ENCODE results near the gene SMARCD1.

Gene SMARCD1

DNA sequence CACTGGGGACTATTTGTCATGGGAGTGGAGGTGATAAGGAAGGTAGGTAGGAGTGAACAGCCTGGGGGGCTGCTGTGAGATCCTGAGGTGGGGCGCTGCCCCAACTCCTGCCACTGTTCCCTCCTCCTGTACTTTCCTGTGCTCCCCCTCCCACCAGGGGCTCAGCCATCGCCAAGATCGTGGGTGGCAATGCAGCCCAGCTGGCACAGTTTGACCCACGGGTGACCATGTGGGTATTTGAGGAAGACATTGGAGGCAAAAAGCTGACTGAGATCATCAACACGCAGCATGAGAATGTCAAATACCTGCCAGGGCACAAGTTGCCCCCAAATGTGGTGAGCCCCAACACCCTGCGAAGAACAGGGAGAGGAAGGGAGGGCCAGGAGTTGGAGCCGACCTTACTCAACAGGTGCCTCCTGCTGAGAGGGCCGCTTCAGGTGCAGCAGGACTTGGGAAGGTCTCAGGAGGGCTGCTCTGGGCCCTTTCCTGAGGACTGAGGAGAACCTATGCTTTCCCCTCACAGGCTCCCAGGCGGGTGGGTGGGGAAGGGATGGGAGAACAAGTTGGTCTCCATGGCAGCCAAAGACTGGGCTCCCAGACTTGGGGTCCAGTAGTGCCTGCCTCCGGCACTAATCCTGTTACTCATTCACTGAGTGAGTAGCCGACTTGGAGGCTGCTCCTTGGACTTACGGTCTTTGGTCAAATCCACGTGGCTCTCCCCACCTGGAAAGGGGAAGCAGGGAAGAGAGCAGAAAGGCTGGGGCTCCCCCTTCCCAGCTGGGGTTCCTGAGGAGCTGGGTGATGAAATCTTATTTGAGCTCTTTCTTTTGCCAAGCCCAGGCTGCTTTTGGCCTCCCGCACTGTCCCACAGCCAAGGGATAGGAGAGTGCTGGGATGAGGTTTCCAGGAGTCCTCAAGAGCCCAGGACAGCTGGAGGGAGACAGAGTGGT, 19.6 kb downstream of the SMARCD1 start:
- TF ChIP-seq FOXP2 (optimal IDR thresholded peaks at IDR 0.05; ENCODE audit: borderline replicate concordance, extremely low read depth, extremely low read length, insufficient read depth) = no peak
- no peak for TF ChIP-seq SIN3A (IDR thresholded peaks at IDR 0.05; ENCODE audit: borderline replicate concordance, insufficient read depth, low read length)
- TF ChIP-seq, protein P1, sequence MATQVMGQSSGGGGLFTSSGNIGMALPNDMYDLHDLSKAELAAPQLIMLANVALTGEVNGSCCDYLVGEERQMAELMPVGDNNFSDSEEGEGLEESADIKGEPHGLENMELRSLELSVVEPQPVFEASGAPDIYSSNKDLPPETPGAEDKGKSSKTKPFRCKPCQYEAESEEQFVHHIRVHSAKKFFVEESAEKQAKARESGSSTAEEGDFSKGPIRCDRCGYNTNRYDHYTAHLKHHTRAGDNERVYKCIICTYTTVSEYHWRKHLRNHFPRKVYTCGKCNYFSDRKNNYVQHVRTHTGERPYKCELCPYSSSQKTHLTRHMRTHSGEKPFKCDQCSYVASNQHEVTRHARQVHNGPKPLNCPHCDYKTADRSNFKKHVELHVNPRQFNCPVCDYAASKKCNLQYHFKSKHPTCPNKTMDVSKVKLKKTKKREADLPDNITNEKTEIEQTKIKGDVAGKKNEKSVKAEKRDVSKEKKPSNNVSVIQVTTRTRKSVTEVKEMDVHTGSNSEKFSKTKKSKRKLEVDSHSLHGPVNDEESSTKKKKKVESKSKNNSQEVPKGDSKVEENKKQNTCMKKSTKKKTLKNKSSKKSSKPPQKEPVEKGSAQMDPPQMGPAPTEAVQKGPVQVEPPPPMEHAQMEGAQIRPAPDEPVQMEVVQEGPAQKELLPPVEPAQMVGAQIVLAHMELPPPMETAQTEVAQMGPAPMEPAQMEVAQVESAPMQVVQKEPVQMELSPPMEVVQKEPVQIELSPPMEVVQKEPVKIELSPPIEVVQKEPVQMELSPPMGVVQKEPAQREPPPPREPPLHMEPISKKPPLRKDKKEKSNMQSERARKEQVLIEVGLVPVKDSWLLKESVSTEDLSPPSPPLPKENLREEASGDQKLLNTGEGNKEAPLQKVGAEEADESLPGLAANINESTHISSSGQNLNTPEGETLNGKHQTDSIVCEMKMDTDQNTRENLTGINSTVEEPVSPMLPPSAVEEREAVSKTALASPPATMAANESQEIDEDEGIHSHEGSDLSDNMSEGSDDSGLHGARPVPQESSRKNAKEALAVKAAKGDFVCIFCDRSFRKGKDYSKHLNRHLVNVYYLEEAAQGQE (IDR thresholded peaks at IDR 0.05; ENCODE audit: insufficient read depth in 1 of 2, low read depth in 2 of 2, low read length in 2 of 2) = no peak
- TF ChIP-seq TAF1 (IDR thresholded peaks at IDR 0.05; ENCODE audit: borderline replicate concordance, insufficient read depth, low read length) = no peak
- no peak for TF ChIP-seq POLR2AphosphoS5 (IDR thresholded peaks at IDR 0.05; ENCODE audit: low read depth, low read length)

DNA sequence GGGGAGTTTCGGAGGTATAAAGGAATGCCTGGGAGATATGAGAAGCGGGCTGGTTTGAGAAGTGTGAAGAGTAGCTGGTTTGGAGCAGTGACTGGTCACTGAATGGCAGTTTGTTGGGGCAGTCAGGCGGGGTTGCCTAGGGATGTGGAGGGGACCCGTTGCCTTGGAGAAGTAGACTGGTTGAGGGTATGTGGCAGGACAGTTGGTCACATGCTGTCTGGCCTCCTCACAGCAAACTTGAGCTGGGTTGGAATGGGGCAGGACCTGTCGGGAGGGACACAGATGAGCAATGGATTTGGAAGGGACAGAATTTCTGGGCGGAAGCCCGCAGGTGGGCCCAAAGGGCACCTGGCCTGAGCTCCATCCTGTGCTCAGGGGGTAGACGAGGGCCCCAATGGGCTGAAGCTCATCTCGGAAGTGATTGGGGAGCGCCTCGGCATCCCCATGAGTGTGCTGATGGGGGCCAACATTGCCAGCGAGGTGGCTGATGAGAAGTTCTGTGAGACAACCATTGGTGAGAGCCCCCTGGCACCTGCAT, 20.8 kb downstream of the SMARCD1 start:
- TF ChIP-seq, protein P1 (IDR thresholded peaks at IDR 0.05; ENCODE audit: insufficient read depth in 1 of 2, low read depth in 2 of 2, low read length in 2 of 2) = no peak
- TF ChIP-seq FOXP2 (optimal IDR thresholded peaks at IDR 0.05; ENCODE audit: borderline replicate concordance, extremely low read depth, extremely low read length, insufficient read depth) = no peak
- TF ChIP-seq TAF1 (IDR thresholded peaks at IDR 0.05; ENCODE audit: borderline replicate concordance, insufficient read depth, low read length) = no peak
- no peak for TF ChIP-seq SIN3A (IDR thresholded peaks at IDR 0.05; ENCODE audit: borderline replicate concordance, insufficient read depth, low read length)
- TF ChIP-seq POLR2AphosphoS5 (IDR thresholded peaks at IDR 0.05; ENCODE audit: low read depth, low read length) = no peak

DNA sequence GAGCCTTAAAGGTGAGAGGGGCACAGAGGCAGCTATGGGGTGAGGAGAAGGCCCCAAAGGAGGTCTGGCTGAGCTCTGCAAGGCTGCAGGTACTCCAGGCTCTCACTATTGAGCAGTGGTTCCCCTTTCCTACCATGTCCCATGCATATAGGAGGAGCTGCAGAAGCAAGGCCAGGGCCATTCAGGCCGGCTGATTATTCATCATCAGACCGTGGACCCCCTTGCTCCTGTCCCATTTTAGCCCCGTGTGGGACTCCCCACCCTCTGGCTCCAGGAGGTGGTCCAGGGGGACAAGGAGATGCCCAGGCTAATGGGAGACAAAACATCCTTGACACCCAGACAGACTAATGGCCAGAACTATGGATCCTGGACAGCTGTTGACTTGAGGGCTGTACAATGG, 21.8 kb downstream of the SMARCD1 start:
- no peak for TF ChIP-seq POLR2AphosphoS5 (IDR thresholded peaks at IDR 0.05; ENCODE audit: low read depth, low read length)
- TF ChIP-seq, protein P1 (IDR thresholded peaks at IDR 0.05; ENCODE audit: insufficient read depth in 1 of 2, low read depth in 2 of 2, low read length in 2 of 2) = no peak
- TF ChIP-seq TAF1 (IDR thresholded peaks at IDR 0.05; ENCODE audit: borderline replicate concordance, insufficient read depth, low read length) = no peak
- no peak for TF ChIP-seq SIN3A (IDR thresholded peaks at IDR 0.05; ENCODE audit: borderline replicate concordance, insufficient read depth, low read length)
- no peak for TF ChIP-seq FOXP2 (optimal IDR thresholded peaks at IDR 0.05; ENCODE audit: borderline replicate concordance, extremely low read depth, extremely low read length, insufficient read depth)

DNA sequence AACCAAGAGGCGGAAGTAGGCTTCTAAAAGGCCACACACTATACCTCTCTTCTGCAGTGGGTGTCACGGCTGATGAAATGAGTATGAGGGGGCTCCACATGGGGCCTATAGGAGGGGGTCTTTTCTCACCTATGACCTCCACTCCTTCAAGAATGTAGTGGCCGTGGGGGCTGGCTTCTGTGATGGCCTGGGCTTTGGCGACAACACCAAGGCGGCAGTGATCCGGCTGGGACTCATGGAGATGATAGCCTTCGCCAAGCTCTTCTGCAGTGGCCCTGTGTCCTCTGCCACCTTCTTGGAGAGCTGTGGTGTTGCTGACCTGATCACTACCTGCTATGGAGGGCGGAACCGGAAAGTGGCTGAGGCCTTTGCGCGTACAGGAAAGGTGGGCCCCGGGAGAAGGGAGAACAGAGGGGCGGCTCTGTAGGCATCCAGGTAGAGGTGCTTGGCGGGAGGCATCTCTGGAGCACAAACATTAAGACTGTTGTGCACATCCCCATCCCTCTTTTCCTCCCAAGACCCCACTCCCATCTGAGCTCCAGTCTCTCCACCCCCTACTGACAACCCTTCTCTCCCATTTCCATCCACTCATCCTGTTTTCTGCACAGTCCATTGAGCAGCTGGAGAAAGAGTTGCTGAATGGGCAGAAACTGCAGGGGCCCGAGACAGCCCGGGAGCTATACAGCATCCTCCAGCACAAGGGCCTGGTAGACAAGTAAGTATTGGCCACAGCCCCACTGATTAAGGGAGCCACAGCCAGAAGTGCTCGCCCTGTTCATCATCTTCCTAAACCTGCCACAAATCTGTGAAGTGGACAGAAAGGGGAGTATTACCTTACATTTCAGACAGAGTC, 22.5 kb downstream of the SMARCD1 start:
- TF ChIP-seq, protein P1 (IDR thresholded peaks at IDR 0.05; ENCODE audit: insufficient read depth in 1 of 2, low read depth in 2 of 2, low read length in 2 of 2) = no peak
- TF ChIP-seq TAF1 (IDR thresholded peaks at IDR 0.05; ENCODE audit: borderline replicate concordance, insufficient read depth, low read length) (no peak), SIN3A (IDR thresholded peaks at IDR 0.05; ENCODE audit: borderline replicate concordance, insufficient read depth, low read length) (no peak), POLR2AphosphoS5 (IDR thresholded peaks at IDR 0.05; ENCODE audit: low read depth, low read length) (no peak), FOXP2 (optimal IDR thresholded peaks at IDR 0.05; ENCODE audit: borderline replicate concordance, extremely low read depth, extremely low read length, insufficient read depth) (no peak)

All from PFSK-1 (cell line).